Heart right ventricle (tissue), 16 donors: ENCODE data around the gene RNASE4. TPM values are rescaled to one million over a fixed set of nuclear protein-coding genes. Genes with fewer than 3 reads are reported as not detected.

Experiments
- ATAC-seq, 8 donors: fragments of 200-7000 bp; cut with Tn5 transposase; one replicate each; pipeline ENCODE4 v1.9.1; 2020; ENCODE audit warnings: mild to moderate bottlenecking in 8 of 8, moderate library complexity in 8 of 8, moderate number of reproducible peaks in 1 of 8
- DNase-seq, 2 donors: peaks; one replicate each; pipeline ENCODE4 v3.0.0-alpha.2; 2020
- H3K27ac ChIP-seq, 10 donors: fragments of 200-600 bp; sonication (generic) in 2 of 10; one replicate each; pipeline versions ENCODE4 v1.5.0 to v1.8.0; 2020 to 2022; ENCODE audit warnings: mild to moderate bottlenecking in 3 of 10
- H3K27me3 ChIP-seq, 7 donors: fragments of 200-600 bp; one replicate each; pipeline ENCODE4 v1.8.0; 2021 to 2022; ENCODE audit warnings: mild to moderate bottlenecking in 2 of 7
- H3K36me3 ChIP-seq, 9 donors: fragments of 200-600 bp; sonication (generic) in 1 of 9; one replicate each; pipeline versions ENCODE4 v1.5.0 to v1.8.0; 2020 to 2022; ENCODE audit warnings: mild to moderate bottlenecking in 2 of 9
- H3K4me1 ChIP-seq, 9 donors: fragments of 200-600 bp; sonication (generic) in 1 of 9; one replicate each; pipeline versions ENCODE4 v1.5.0 to v1.8.0; 2020 to 2022; ENCODE audit warnings: mild to moderate bottlenecking in 4 of 9
- H3K4me3 ChIP-seq, 10 donors: fragments of 200-600 bp; sonication (generic) in 2 of 10; one replicate each; pipeline versions ENCODE4 v1.5.0 to v1.8.0; 2020 to 2022; ENCODE audit warnings: mild to moderate bottlenecking in 7 of 10, moderate library complexity in 2 of 10
- H3K9me3 ChIP-seq, 11 donors: fragments of 200-600 bp in 10 of 11; sonication (generic) in 2 of 11; one replicate each; pipeline versions ENCODE4 v1.5.0 to v1.8.0; 2013 to 2022; ENCODE audit warnings: mild to moderate bottlenecking in 2 of 11, control low read depth in 1 of 11, moderate library complexity in 1 of 11
- WGBS, 2 donors: extraction: QIAGEN DNeasy Blood & Tissue Kit; methylation state at CpG; one replicate each; pipeline ENCODE4 v1.1.7; 2013; ENCODE audit warnings: inconsistent platforms in 1 of 2; 5-methylcytosine and 5-hydroxymethylcytosine counted together
- intact Hi-C, 10 donors: fragments of 100-400 bp; cut with DNase I; formaldehyde crosslinking; loops; one replicate each; pipeline versions ENCODE4 v1.11.1 to v1.14.2; 2022
- polyA plus RNA-seq, 2 donors: library from polyadenylated mRNA; stranded (reverse); fragments of 200-250 nt; gene quantifications; one replicate each; pipeline ENCODE4 v1.2.3, GENCODE V29; 2013
- total RNA-seq, 10 donors: library from RNA; stranded (reverse); fragmentation: NEBNext Ultra II Directional in 3 of 10; extraction: Animal tissue kit (Norgen Biotek cat#: 25700) in 3 of 10; gene quantifications; one replicate each; pipeline versions ENCODE4 v1.2.1 to v1.2.4, GENCODE V29; 2021 to 2023
- TF ChIP-seq, protein P1 (sequence below), 9 donors: fragments of 200-600 bp; sonication (generic) in 2 of 9; IDR thresholded peaks; one replicate each; pipeline versions ENCODE4 v1.5.0 to v1.8.0; 2021 to 2022; ENCODE audit warnings: antibody characterized with exemption in 9 of 9, mild to moderate bottlenecking in 5 of 9, moderate library complexity in 1 of 9
- donor health status: Arrhythmogenic right ventricular cardiomyopathy.
- donor health status: ischemic (EF 13 %, LVEDD 7.1; RV severe dilation, severe dysfunction).
- donor health status: healthy with polysubstance abuse.
- donor health status: DM: no; HTN: yes; CAD: no.
- donor health status: DM: no; HTN: no; CAD: no.
- donor health status: ischemic (EF 25% LVEDD 6.9; RV normal size, moderate dysfunction).
- donor health status: ischemic (EF 25% LVEDD 5.7; RV mildly dilated, moderate dysfunction).
- donor health status: healthy.
- donor health status: DM: yes; HTN: yes; CAD: no.
- donor health status: Ischemic cardiomyopathy.
- donor health status: ischemic (EF 35%, LVEDD 5.7; RV mildly dilated, moderate dysfunction).
- donor health status: nonischemic (EF 11% LVEDD 7.7; RV severe dilation, severe dysfunction).
- donor health status: DM: yes; HTN: yes; CAD: no.
- donor health status: PGD.
- donor health status: ischemic (EF 29% LVEDD 5.4; RV normal size, mild dysfunction).
- donor health status: nonischemic (EF 23%, LVEDD 6.1; RV moderate dilation, normal function).

Gene RNASE4
- total and polyA plus RNA-seq, 12 donors, result 2.3 to 16.2 (median 4.5) TPM

DNA sequence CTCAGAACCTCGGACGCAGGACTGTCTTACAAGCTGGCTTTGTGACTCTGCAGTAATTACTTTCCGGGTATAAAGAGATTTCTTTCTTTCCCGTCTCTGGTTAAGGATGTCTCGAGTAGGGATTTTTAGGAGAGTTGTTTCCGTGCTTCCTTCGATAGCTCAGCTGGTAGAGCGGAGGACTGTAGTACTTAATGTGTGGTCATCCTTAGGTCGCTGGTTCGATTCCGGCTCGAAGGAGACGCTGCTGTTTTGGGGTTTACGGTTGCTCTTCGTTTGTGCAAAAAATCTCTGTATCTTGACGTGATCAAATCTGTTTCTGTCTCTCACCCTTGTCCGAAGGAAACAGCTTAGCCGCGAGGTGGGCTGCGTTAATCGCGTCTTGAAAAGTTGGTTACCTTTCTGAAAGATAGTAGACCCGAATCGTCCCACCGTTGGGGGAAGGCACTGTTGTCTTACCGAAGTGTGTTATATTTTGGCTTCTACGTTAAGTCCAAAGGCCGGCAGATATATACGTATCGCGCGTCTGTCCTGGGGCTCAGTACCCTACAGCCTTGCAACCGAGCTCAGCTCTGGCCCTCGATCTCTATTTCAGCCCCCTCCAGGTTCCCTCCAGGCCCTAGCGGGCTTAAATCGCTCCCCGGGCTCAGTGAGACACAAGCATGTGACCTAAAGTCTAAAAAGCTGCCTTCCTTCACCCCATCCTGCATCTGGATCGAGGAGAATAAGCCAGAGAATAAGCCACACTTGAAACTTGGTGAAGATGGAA is 1.1 kb upstream of the RNASE4 start:
- intact Hi-C loops, result loop anchor here (1.0 to 10.0 kb wide), 19 partner anchors 51 to 421 kb away; partner anchors contain the start of genes PIP4P1 (in 5 of the 10), CCNB1IP1 (in 4 of the 10), TEP1 (in 4 of the 10) and PARP2 (in 3 of the 10)
- H3K4me3 ChIP-seq, result peak overlapping the region; percentile 67 to 99 (median 89)
- H3K9me3 ChIP-seq, result no peaks in the 10 kb centered on the region
- H3K27me3 ChIP-seq, result no peaks in the 10 kb centered on the region
- H3K4me1 ChIP-seq, result peaks cover 0 to 63% (median 16%) of the 10 kb centered on the region in 9 donors
- TF ChIP-seq, protein P1, sequence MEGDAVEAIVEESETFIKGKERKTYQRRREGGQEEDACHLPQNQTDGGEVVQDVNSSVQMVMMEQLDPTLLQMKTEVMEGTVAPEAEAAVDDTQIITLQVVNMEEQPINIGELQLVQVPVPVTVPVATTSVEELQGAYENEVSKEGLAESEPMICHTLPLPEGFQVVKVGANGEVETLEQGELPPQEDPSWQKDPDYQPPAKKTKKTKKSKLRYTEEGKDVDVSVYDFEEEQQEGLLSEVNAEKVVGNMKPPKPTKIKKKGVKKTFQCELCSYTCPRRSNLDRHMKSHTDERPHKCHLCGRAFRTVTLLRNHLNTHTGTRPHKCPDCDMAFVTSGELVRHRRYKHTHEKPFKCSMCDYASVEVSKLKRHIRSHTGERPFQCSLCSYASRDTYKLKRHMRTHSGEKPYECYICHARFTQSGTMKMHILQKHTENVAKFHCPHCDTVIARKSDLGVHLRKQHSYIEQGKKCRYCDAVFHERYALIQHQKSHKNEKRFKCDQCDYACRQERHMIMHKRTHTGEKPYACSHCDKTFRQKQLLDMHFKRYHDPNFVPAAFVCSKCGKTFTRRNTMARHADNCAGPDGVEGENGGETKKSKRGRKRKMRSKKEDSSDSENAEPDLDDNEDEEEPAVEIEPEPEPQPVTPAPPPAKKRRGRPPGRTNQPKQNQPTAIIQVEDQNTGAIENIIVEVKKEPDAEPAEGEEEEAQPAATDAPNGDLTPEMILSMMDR (IDR thresholded peaks at IDR 0.05), result no peak
- WGBS, 2 donors, result 0 to 1% methylated on average over 38 of the region's 38 CpGs
- H3K27ac ChIP-seq, result peak overlapping the region; percentile 98 to 100 (median 100)
- DNase-seq, result peak; percentile 68 to 85
- peak; percentile 40 to 84 (median 66) for ATAC-seq
- H3K36me3 ChIP-seq, result no peaks in the 10 kb centered on the region

DNA sequence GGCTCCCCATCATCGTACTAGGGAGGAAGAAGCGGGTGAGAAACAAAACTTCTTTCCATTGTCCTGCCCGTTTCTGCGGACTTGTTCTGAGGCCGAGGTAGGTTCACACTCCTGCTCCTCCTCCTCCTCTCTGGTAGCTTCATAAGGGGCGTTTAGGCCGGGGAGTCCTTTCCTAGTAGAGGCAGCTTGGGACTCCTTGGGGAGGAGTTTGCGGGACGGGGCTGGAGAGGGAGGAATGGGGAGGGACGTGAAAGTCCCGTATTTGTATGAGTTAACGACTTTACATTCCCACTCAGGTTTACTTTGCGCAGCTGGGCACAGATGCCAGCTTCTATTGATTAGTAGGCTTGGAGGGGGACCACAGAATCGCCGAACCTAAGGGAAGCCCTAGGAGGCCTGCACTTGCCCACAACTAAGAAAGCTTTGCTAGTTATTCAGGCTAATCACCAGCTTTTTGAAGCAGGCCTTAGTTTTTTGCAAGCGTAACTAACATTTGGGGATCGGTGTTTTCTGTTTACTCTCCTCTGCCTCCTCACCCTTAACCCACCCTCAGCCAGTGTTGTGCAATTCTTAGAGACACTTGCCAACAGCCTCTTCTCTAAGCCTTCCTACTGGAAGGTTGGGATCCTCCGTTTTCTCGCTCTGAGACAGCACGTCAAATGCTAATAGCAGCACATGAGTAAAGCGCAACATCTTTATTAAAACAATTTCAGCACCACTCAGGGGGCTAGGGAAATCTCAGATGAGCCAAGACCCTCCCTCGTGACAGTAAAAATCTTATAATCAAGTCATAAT is 499 bp downstream of the RNASE4 start:
- TF ChIP-seq, protein P1 (IDR thresholded peaks at IDR 0.05), result no peak
- intact Hi-C loops, result loop anchor here (1.0 to 10.0 kb wide), 17 partner anchors 53 to 420 kb away; partner anchors contain the start of genes PIP4P1 (in 5 of the 10), TEP1 (in 4 of the 10), CCNB1IP1 (in 3 of the 10) and PARP2 (in 2 of the 10)
- peaks cover 0 to 62% (median 16%) of the 10 kb centered on the region in 9 donors for H3K4me1 ChIP-seq

DNA sequence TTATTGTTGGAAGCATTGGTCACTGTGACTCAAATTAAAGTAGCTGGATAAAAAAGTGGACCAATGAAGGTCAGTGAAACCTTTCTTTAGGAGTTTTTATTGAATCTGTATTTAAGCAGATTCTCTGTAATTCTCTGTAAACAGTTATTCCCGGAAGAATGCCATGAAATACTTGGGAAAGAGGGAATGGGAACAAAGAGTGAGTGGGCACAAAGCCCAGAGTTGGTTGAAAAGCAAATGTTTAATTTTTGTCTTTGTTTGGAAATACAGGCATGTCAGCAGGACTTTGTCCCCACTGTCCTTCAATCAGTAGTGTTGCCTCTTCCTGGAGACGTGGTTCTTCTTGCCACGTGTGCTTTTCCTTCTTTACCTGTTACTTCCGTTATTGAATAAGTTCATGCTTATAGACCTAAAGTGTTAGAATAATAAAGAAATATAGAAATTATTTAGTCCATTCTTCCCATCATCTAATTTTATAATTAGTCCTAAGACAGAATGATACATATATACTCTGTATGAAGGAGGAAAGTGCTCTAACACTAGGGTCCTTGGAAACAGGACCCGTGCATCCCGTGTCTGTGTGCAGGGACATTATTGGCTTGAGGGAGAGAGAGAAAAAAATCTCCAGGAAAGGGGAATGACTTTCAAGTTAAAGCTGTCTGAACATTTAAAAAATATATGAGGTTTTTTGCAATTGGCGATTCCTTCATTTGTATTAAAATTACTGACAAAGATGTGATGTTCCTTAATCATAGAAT is 2.2 kb downstream of the RNASE4 start:
- TF ChIP-seq, protein P1 (IDR thresholded peaks at IDR 0.05), result no peak
- no peak overlapping the region for H3K27ac ChIP-seq
- DNase-seq (no peak), ATAC-seq (no peak)
- no peaks in the 10 kb centered on the region for H3K27me3 ChIP-seq
- 74 to 78% methylated on average over 7 of the region's 7 CpGs for WGBS, 2 donors
- intact Hi-C loops, result loop anchor here in 6 of 10 donors (5.0 to 10.0 kb wide), 7 partner anchors 74 to 418 kb away; partner anchors contain the start of genes CCNB1IP1 (in 2 of the 6), PIP4P1 (in 2 of the 6), PNP (in 2 of the 6) and TEP1 (in 2 of the 6)
- H3K4me3 ChIP-seq, result peak overlapping the region in 2 of 10 donors; percentile 0 to 71
- no peaks in the 10 kb centered on the region for H3K36me3 ChIP-seq
- H3K9me3 ChIP-seq, result no peaks in the 10 kb centered on the region
- H3K4me1 ChIP-seq, result peaks cover 0 to 45% (median 9%) of the 10 kb centered on the region in 9 donors

More for the DNA sequence above, 499 bp downstream of the RNASE4 start:
- H3K27me3 ChIP-seq, result no peaks in the 10 kb centered on the region
- H3K4me3 ChIP-seq, result peak overlapping the region; percentile 67 to 99 (median 89)
- no peak for ATAC-seq
- DNase-seq, result peak in 1 of 2 donors; percentile 18
- WGBS, 2 donors, result 20 to 21% methylated on average over 22 of the region's 22 CpGs
- H3K27ac ChIP-seq, result peak overlapping the region; percentile 73 to 100 (median 100)
- no peaks in the 10 kb centered on the region for H3K9me3 ChIP-seq
- no peaks in the 10 kb centered on the region for H3K36me3 ChIP-seq
